ENCODE data around the gene SPG11. TPM values are rescaled to one million over a fixed set of nuclear protein-coding genes. Genes with fewer than 3 reads are reported as not detected.
A peak's percentile ranks its signal among the peaks of the same experiment; 100 is the strongest.

Gene SPG11
- total and polyA plus RNA-seq, 9 of the 15 experiments (the other 6 are each of a cell fraction or from before 2014, with no cell fraction given) = 23.3 to 71.2 (median 45.6) TPM

DNA sequence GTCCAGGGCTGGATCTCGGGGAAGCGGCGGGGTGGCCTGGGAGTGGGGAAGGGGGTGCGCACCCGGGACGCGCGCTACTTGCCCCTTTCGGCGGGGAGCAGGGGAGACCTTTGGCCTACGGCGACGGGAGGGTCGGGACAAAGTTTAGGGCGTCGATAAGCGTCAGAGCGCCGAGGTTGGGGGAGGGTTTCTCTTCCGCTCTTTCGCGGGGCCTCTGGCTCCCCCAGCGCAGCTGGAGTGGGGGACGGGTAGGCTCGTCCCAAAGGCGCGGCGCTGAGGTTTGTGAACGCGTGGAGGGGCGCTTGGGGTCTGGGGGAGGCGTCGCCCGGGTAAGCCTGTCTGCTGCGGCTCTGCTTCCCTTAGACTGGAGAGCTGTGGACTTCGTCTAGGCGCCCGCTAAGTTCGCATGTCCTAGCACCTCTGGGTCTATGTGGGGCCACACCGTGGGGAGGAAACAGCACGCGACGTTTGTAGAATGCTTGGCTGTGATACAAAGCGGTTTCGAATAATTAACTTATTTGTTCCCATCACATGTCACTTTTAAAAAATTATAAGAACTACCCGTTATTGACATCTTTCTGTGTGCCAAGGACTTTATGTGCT lies 48.4 kb upstream of the SPG11 start (continued):
- TF ChIP-seq CBX8 (IDR thresholded peaks at IDR 0.05; ENCODE audit: borderline replicate concordance, extremely low read depth, low read depth, low read length, poor library complexity, severe bottlenecking) = no peak
- TF ChIP-seq NELFE (IDR thresholded peaks at IDR 0.05; ENCODE audit: insufficient read depth, insufficient read length) = no peak
- TF ChIP-seq, protein P1, sequence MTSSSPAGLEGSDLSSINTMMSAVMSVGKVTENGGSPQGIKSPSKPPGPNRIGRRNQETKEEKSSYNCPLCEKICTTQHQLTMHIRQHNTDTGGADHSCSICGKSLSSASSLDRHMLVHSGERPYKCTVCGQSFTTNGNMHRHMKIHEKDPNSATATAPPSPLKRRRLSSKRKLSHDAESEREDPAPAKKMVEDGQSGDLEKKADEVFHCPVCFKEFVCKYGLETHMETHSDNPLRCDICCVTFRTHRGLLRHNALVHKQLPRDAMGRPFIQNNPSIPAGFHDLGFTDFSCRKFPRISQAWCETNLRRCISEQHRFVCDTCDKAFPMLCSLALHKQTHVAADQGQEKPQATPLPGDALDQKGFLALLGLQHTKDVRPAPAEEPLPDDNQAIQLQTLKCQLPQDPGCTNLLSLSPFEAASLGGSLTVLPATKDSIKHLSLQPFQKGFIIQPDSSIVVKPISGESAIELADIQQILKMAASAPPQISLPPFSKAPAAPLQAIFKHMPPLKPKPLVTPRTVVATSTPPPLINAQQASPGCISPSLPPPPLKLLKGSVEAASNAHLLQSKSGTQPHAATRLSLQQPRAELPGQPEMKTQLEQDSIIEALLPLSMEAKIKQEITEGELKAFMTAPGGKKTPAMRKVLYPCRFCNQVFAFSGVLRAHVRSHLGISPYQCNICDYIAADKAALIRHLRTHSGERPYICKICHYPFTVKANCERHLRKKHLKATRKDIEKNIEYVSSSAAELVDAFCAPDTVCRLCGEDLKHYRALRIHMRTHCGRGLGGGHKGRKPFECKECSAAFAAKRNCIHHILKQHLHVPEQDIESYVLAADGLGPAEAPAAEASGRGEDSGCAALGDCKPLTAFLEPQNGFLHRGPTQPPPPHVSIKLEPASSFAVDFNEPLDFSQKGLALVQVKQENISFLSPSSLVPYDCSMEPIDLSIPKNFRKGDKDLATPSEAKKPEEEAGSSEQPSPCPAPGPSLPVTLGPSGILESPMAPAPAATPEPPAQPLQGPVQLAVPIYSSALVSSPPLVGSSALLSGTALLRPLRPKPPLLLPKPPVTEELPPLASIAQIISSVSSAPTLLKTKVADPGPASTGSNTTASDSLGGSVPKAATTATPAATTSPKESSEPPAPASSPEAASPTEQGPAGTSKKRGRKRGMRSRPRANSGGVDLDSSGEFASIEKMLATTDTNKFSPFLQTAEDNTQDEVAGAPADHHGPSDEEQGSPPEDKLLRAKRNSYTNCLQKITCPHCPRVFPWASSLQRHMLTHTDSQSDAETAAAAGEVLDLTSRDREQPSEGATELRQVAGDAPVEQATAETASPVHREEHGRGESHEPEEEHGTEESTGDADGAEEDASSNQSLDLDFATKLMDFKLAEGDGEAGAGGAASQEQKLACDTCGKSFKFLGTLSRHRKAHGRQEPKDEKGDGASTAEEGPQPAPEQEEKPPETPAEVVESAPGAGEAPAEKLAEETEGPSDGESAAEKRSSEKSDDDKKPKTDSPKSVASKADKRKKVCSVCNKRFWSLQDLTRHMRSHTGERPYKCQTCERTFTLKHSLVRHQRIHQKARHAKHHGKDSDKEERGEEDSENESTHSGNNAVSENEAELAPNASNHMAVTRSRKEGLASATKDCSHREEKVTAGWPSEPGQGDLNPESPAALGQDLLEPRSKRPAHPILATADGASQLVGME (CRISPR knock-in tag; IDR thresholded peaks at IDR 0.05) = no peak
- TF ChIP-seq, protein P2, sequence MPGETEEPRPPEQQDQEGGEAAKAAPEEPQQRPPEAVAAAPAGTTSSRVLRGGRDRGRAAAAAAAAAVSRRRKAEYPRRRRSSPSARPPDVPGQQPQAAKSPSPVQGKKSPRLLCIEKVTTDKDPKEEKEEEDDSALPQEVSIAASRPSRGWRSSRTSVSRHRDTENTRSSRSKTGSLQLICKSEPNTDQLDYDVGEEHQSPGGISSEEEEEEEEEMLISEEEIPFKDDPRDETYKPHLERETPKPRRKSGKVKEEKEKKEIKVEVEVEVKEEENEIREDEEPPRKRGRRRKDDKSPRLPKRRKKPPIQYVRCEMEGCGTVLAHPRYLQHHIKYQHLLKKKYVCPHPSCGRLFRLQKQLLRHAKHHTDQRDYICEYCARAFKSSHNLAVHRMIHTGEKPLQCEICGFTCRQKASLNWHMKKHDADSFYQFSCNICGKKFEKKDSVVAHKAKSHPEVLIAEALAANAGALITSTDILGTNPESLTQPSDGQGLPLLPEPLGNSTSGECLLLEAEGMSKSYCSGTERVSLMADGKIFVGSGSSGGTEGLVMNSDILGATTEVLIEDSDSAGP (CRISPR knock-in tag; IDR thresholded peaks at IDR 0.05) = no peak
- no peak for TF ChIP-seq ZC3H11A (IDR thresholded peaks at IDR 0.05; ENCODE audit: low read depth, low read length)
- no peak for TF ChIP-seq GATAD2B (IDR thresholded peaks at IDR 0.05; ENCODE audit: borderline replicate concordance)
- TF ChIP-seq, protein P3, sequence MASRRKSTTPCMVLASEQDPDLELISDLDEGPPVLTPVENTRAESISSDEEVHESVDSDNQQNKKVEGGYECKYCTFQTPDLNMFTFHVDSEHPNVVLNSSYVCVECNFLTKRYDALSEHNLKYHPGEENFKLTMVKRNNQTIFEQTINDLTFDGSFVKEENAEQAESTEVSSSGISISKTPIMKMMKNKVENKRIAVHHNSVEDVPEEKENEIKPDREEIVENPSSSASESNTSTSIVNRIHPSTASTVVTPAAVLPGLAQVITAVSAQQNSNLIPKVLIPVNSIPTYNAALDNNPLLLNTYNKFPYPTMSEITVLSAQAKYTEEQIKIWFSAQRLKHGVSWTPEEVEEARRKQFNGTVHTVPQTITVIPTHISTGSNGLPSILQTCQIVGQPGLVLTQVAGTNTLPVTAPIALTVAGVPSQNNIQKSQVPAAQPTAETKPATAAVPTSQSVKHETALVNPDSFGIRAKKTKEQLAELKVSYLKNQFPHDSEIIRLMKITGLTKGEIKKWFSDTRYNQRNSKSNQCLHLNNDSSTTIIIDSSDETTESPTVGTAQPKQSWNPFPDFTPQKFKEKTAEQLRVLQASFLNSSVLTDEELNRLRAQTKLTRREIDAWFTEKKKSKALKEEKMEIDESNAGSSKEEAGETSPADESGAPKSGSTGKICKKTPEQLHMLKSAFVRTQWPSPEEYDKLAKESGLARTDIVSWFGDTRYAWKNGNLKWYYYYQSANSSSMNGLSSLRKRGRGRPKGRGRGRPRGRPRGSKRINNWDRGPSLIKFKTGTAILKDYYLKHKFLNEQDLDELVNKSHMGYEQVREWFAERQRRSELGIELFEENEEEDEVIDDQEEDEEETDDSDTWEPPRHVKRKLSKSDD (conservative IDR thresholded peaks at IDR 0.05; ENCODE audit: low read length) = no peak
- TF ChIP-seq NFYB (IDR thresholded peaks at IDR 0.05; ENCODE audit: extremely low read depth, insufficient read length) = no peak
- no peak for TF ChIP-seq SMAD4 (CRISPR knock-in tag; conservative IDR thresholded peaks at IDR 0.05)
- TF ChIP-seq, protein P4, sequence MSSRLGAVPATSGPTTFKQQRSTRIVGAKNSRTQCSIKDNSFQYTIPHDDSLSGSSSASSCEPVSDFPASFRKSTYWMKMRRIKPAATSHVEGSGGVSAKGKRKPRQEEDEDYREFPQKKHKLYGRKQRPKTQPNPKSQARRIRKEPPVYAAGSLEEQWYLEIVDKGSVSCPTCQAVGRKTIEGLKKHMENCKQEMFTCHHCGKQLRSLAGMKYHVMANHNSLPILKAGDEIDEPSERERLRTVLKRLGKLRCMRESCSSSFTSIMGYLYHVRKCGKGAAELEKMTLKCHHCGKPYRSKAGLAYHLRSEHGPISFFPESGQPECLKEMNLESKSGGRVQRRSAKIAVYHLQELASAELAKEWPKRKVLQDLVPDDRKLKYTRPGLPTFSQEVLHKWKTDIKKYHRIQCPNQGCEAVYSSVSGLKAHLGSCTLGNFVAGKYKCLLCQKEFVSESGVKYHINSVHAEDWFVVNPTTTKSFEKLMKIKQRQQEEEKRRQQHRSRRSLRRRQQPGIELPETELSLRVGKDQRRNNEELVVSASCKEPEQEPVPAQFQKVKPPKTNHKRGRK (tag; IDR thresholded peaks at IDR 0.05) = no peak
- peak; percentile 5; the same call in 1 of the 2 replicates for TF ChIP-seq NFIC (IDR thresholded peaks at IDR 0.05)
- TF ChIP-seq, protein P5, sequence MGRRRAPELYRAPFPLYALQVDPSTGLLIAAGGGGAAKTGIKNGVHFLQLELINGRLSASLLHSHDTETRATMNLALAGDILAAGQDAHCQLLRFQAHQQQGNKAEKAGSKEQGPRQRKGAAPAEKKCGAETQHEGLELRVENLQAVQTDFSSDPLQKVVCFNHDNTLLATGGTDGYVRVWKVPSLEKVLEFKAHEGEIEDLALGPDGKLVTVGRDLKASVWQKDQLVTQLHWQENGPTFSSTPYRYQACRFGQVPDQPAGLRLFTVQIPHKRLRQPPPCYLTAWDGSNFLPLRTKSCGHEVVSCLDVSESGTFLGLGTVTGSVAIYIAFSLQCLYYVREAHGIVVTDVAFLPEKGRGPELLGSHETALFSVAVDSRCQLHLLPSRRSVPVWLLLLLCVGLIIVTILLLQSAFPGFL (CRISPR knock-in tag; IDR thresholded peaks at IDR 0.05) = peak; percentile 14; the same call in 1 of the 2 replicates
- no peak for TF ChIP-seq STAT5A (IDR thresholded peaks at IDR 0.05; ENCODE audit: borderline replicate concordance, low read length)
- TF ChIP-seq NUFIP1 (IDR thresholded peaks at IDR 0.05; ENCODE audit: partially characterized antibody) = no peak

Data from K562 (cell line).